ENCODE data around the gene ZNF618.

ZNF618 gene

DNA sequence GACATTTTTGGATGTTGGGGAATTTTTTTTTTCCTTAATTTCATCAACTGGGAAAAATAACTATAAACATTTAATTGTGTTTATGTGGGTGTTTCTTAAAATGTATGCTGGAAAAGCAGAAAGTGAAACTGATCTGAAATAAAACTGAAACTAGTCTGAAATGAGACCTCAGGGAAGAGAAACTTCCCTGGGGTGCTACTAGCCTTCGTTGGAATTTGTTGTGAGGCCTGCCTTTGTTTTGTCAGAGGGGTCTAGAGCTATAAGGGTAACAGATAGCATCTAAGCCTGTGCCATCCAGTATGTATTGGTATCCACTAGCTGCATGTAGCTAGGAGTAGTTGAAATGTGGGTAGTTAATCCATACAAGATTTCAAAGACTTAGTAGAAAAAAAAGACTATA, 10.4 kb downstream of the ZNF618 start:
- TF ChIP-seq, protein P1, sequence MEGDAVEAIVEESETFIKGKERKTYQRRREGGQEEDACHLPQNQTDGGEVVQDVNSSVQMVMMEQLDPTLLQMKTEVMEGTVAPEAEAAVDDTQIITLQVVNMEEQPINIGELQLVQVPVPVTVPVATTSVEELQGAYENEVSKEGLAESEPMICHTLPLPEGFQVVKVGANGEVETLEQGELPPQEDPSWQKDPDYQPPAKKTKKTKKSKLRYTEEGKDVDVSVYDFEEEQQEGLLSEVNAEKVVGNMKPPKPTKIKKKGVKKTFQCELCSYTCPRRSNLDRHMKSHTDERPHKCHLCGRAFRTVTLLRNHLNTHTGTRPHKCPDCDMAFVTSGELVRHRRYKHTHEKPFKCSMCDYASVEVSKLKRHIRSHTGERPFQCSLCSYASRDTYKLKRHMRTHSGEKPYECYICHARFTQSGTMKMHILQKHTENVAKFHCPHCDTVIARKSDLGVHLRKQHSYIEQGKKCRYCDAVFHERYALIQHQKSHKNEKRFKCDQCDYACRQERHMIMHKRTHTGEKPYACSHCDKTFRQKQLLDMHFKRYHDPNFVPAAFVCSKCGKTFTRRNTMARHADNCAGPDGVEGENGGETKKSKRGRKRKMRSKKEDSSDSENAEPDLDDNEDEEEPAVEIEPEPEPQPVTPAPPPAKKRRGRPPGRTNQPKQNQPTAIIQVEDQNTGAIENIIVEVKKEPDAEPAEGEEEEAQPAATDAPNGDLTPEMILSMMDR (IDR thresholded peaks at IDR 0.05; ENCODE audit: poor library complexity, severe bottlenecking), result no peak
- Histone ChIP-seq H3K4me1 (ENCODE audit: insufficient read depth, poor library complexity, severe bottlenecking) (no peaks in the 10 kb centered on the region), H3K4me3 (ENCODE audit: severe bottlenecking) (peak overlapping the region; percentile 1), H3K9me3 (ENCODE audit: severe bottlenecking) (no peaks in the 10 kb centered on the region), H3K36me3 (ENCODE audit: low read depth) (peaks cover 6% of the 10 kb centered on the region), H3K27me3 (ENCODE audit: insufficient read depth, poor library complexity, severe bottlenecking) (no peaks in the 10 kb centered on the region), H3K27ac (ENCODE audit: poor library complexity, severe bottlenecking) (no peak overlapping the region)
- DNase-seq (ENCODE audit: low spot score) (no peak), ATAC-seq (ENCODE audit: low read depth) (peak; percentile 21; the same call in 1 of the 3 replicates)

- DNase-seq (ENCODE audit: low spot score) (no peak), ATAC-seq (ENCODE audit: low read depth) (no peak)
- H3K9me3 ChIP-seq (ENCODE audit: severe bottlenecking), result no peaks in the 10 kb centered on the region
- no peak overlapping the region for H3K27ac ChIP-seq (ENCODE audit: poor library complexity, severe bottlenecking)
- no peaks in the 10 kb centered on the region for H3K4me1 ChIP-seq (ENCODE audit: insufficient read depth, poor library complexity, severe bottlenecking)
- H3K27me3 ChIP-seq (ENCODE audit: insufficient read depth, poor library complexity, severe bottlenecking), result no peaks in the 10 kb centered on the region
- H3K36me3 ChIP-seq (ENCODE audit: low read depth), result peaks cover 6% of the 10 kb centered on the region
- H3K4me3 ChIP-seq (ENCODE audit: severe bottlenecking), result no peak overlapping the region
- TF ChIP-seq, protein P1 (IDR thresholded peaks at IDR 0.05; ENCODE audit: poor library complexity, severe bottlenecking), result no peak
These were observed 10.8 kb downstream of the ZNF618 start for GRCh38 chr9:113886933-113887332.

- TF ChIP-seq, protein P1 (IDR thresholded peaks at IDR 0.05; ENCODE audit: poor library complexity, severe bottlenecking), result no peak
- Histone ChIP-seq H3K36me3 (ENCODE audit: low read depth) (peaks cover 6% of the 10 kb centered on the region), H3K4me3 (ENCODE audit: severe bottlenecking) (no peak overlapping the region), H3K9me3 (ENCODE audit: severe bottlenecking) (no peaks in the 10 kb centered on the region), H3K27me3 (ENCODE audit: insufficient read depth, poor library complexity, severe bottlenecking) (no peaks in the 10 kb centered on the region), H3K4me1 (ENCODE audit: insufficient read depth, poor library complexity, severe bottlenecking) (no peaks in the 10 kb centered on the region), H3K27ac (ENCODE audit: poor library complexity, severe bottlenecking) (no peak overlapping the region)
- no peak for DNase-seq (ENCODE audit: low spot score)
- ATAC-seq (ENCODE audit: low read depth), result no peak
These were observed 11.3 kb downstream of the ZNF618 start for GRCh38 chr9:113887436-113887835.

DNA sequence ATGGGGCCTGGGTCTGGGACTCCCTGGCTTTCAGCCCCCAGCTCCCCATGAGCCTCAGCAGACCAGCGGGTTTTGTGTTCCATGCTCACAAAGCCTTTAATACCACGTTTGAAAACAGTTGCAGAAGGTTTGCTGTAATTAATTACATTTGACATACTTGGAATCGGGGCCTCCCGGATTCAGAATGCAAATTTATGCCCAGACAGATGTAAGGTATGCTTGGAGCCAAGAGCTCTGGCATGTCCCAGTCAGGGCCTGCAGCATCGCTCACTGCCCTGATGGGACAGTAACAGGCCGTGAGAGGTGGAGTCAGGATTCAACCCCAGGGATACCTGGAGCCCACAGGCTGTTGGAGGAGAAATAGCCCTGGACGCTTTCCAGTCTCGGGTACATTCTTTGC, 12.2 kb downstream of the ZNF618 start:
- no peaks in the 10 kb centered on the region for H3K9me3 ChIP-seq (ENCODE audit: severe bottlenecking)
- TF ChIP-seq, protein P1 (IDR thresholded peaks at IDR 0.05; ENCODE audit: poor library complexity, severe bottlenecking), result no peak
- peaks cover 6% of the 10 kb centered on the region for H3K36me3 ChIP-seq (ENCODE audit: low read depth)
- H3K4me1 ChIP-seq (ENCODE audit: insufficient read depth, poor library complexity, severe bottlenecking), result no peaks in the 10 kb centered on the region
- no peak overlapping the region for H3K27ac ChIP-seq (ENCODE audit: poor library complexity, severe bottlenecking)
- ATAC-seq (ENCODE audit: low read depth), result no peak
- DNase-seq (ENCODE audit: low spot score), result no peak
- H3K27me3 ChIP-seq (ENCODE audit: insufficient read depth, poor library complexity, severe bottlenecking), result no peaks in the 10 kb centered on the region
- H3K4me3 ChIP-seq (ENCODE audit: severe bottlenecking), result no peak overlapping the region

GRCh38 chr9:113888976-113889375, 12.9 kb downstream of the ZNF618 start:
- DNase-seq (ENCODE audit: low spot score) (no peak), ATAC-seq (ENCODE audit: low read depth) (no peak)
- no peaks in the 10 kb centered on the region for H3K27me3 ChIP-seq (ENCODE audit: insufficient read depth, poor library complexity, severe bottlenecking)
- H3K36me3 ChIP-seq (ENCODE audit: low read depth), result peaks cover 6% of the 10 kb centered on the region
- no peak overlapping the region for H3K4me3 ChIP-seq (ENCODE audit: severe bottlenecking)
- no peaks in the 10 kb centered on the region for H3K4me1 ChIP-seq (ENCODE audit: insufficient read depth, poor library complexity, severe bottlenecking)
- TF ChIP-seq, protein P1 (IDR thresholded peaks at IDR 0.05; ENCODE audit: poor library complexity, severe bottlenecking), result no peak
- no peaks in the 10 kb centered on the region for H3K9me3 ChIP-seq (ENCODE audit: severe bottlenecking)
- H3K27ac ChIP-seq (ENCODE audit: poor library complexity, severe bottlenecking), result no peak overlapping the region
